Fibroblast of pulmonary artery (primary cell): ENCODE data around the gene SUV39H2.

Experiments
- DNase-seq: peaks from one replicate; pipeline ENCODE4 v3.0.0-alpha.2; 2010; ENCODE audit warnings: low read depth
- H3K4me3 ChIP-seq: replicated peaks from 2 replicates; pipeline ENCODE4 v1.5.1; 2011; ENCODE audit warnings: low read depth, mild to moderate bottlenecking, control low read depth, low read length, moderate library complexity
- CTCF ChIP-seq: IDR thresholded peaks from 2 replicates; pipeline ENCODE4 v1.5.1; 2011; ENCODE audit warnings: mild to moderate bottlenecking, control low read depth, low read length, inconsistent platforms; ENCODE audit errors: missing control alignments

The SUV39H2 gene

GRCh38 chr10:14879124-14879927 lies 660 bp downstream of the SUV39H2 start:
- DNase-seq, result no peak
- TF ChIP-seq CTCF, result no peak
- H3K4me3 ChIP-seq, result peak overlapping the region; percentile 78

GRCh38 chr10:14879928-14880193 lies 1.2 kb downstream of the SUV39H2 start:
- peak overlapping the region; percentile 78 for H3K4me3 ChIP-seq
- no peak for DNase-seq
- TF ChIP-seq CTCF, result no peak

GRCh38 chr10:14880229-14880628 lies 1.6 kb downstream of the SUV39H2 start:
- peak overlapping the region; percentile 78 for H3K4me3 ChIP-seq
- TF ChIP-seq CTCF, result no peak
- DNase-seq, result peak; percentile 10

GRCh38 chr10:14884082-14884481 lies 5.4 kb downstream of the SUV39H2 start:
- TF ChIP-seq CTCF, result no peak
- H3K4me3 ChIP-seq, result no peak overlapping the region
- no peak for DNase-seq

- H3K4me3 ChIP-seq, result no peak overlapping the region
- TF ChIP-seq CTCF, result peak; percentile 42
- peak; percentile 29 for DNase-seq
Observed at GRCh38 chr10:14889318-14889717, 10.7 kb downstream of the SUV39H2 start.

GRCh38 chr10:14891151-14891550 lies 12.5 kb downstream of the SUV39H2 start:
- no peak for DNase-seq
- no peak for TF ChIP-seq CTCF
- no peak overlapping the region for H3K4me3 ChIP-seq

GRCh38 chr10:14904316-14904732 lies 25.7 kb downstream of the SUV39H2 start:
- DNase-seq, result peak; percentile 53
- H3K4me3 ChIP-seq, result no peak overlapping the region
- peak; percentile 68 for TF ChIP-seq CTCF
